ENCODE measurements around the gene DNAJC6.
"Not testable (repeated sequence)": the region's sequence is repeated elsewhere in the genome, so short reads cannot be mapped to it uniquely, and the experiment has no call there.

The DNAJC6 gene

DNA sequence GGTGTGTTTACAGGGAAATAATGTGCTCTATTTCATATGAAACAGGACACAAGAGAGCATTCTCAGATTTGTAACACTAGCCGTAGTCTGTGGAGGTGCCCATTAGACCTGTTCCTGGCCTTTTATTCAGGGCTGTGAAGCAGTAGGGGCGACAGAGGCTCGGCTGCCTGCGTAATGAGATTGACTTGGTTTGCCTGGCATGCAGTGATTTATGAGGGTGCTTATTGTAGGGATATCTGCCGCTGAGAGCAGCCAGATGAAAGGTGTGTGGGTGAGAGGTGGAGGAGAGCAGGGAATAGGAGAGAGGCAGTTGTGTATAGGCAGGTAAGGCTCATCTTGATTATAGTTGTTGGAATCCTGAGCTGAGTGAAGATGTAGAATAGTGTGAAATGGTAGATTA lies 51.3 kb downstream of the DNAJC6 start:
- DNase-seq, result no peak

DNA sequence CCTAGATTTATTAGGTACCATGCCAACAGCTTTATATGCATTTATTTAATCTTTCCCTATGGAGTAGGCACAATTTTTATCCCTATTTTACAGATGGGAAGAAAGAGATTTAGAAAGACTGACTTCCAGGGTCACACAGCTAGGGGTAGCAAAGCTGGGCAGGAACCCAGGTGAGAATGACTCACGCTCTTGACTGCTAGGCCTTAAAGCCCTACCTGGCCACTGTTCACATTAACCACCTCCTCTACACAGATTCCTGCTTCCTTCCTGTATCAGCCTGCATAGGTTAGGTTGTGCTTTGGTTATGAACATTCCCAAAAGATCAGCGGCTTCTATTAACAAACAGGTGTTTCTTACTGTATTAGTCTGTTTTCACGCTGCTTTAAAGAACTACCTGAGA lies 53.2 kb downstream of the DNAJC6 start:
- DNase-seq, result no peak

DNA sequence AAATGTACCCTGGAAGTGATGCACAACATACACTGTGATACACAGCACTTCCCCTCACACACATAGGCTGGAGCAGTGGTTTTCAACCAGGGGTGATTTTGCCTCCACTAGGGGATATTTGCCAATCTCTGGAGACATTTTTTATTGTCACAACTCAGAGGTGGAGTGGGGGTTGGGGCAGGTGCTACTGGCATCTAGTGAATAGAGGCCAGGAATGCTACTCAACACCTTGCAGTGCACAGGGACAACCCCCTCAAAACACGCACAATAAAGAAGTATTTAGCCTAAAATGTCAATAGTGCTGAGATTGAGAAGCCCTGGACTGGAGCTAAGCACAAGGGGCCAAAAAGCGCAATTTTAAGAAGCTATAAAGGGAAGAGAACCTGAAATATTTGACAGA lies 54.1 kb downstream of the DNAJC6 start:
- DNase-seq, result no peak

DNA sequence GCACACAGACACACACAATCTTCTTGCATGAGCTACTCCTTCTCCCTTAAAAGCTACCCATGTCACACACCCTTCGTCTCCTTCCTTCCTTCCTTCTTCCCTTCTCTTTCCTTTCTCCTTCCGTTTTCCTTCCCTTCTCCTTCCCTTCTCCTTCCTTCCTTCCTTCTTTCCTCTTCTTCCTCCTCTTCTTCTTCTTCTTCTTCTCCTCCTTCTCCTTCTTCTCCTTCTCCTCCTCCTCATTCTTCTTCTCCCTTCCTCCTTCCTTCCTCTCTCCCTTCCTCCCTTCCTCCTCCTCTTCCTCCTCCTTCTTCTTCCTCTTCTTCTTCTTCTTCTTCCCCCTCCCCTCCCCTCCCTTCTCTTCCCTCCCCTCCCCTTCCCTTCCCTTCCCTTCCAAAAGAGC lies 59.1 kb downstream of the DNAJC6 start:
- no peak for DNase-seq

DNA sequence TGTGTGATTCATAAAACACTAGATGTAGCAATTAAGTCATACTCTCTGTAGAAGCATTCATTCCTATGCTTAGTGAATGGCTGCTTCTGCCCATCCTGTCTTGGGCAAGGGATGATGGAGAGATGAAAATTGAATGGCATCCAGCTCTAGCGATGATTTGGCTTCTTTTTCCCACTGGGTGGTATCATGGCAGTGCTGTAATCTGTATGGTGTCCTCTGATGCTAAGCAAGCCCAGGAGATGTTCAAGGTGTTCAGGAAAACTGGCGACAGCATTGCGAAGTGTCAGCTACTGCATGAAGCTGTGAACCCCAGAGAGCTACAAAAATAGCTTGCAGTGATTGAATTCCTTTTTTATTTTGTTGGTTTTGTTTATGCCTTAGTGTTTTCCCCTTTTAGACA lies 62.2 kb downstream of the DNAJC6 start:
- no peak for DNase-seq

DNA sequence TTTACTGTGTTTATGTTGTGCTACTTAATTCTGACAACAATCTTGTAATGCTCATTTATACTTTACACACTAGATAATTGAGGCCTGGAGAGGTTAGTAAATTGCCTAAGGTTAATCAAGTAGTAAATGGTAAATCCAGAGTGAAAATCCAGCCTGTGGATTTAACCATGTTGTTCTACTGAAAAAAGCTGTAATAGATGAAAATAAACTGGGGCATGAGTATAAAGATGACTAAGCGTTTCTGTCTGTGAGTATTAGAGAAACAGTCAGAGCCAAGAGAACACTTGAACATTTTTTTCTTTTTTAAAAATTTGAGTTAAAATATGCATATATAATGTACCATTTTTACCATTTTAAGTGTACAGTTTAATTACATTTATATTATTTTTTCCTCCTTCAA lies 63.2 kb downstream of the DNAJC6 start:
- no peak for DNase-seq

DNA sequence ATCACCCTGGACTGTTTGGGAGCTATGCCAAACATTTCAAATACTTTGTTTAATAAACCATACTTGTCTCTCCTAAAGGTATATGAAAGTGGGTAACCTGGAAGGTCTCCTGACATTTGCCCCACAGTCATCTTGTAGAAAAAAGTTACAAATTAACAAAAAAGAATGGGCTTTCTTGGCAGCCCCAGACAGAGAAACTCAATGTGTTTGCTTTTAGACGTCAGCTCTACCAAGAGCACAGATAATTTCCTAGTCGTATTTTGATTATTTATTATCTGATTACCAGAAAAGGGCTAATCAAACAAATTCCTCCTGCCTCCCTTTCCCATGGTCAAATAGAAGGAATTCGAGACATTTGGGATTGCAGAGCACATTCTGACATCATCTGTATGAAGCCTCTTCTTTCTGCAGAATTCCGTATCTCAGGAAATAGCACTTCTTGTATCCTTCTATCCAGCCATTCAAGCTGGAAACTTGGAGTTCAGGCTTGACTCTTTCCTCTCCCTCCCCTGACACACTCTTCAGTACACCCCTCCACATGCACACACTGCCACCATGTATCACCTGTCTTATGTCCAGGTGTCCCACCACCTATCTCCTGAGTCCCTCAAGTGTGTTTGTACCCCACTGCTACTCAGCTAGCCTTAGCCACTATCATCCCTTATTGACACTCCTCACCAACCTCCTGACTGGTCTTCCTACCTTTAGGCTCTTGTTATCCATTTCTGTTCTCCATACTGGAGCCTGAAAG lies 68.3 kb downstream of the DNAJC6 start:
- DNase-seq, result no peak

DNA sequence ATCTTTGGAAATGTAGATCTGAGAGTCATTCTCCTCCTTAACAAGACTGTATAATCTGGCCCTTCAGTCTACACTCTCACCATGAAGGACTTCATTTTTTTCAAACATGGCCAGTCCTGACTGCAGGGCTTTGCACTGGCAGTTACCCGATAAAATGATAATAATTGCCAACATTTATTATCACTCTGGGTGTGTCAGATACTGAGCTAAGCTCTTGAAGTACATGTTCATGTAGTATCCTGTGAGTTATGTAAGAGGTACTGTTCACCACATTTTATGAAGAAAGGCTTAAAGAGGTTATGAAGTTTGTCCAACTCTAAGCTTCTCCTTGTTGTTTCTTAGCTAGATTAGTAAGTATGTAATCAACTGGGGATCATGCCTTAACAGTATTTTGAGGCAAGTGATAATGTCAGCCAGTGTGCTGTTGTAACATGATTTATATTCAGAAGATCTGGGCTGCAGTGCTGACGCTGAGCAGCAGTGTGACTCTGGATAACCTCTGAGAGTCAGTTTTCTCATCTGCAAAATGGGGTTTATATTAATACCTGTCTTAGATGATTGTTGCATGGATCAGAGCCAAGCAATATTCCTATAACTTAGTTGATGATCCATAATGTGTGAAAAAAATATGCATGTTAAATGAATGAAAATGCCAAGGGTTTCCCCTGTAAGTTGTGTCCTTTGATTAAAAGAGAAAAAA lies 69.1 kb downstream of the DNAJC6 start:
- DNase-seq, result no peak

DNA sequence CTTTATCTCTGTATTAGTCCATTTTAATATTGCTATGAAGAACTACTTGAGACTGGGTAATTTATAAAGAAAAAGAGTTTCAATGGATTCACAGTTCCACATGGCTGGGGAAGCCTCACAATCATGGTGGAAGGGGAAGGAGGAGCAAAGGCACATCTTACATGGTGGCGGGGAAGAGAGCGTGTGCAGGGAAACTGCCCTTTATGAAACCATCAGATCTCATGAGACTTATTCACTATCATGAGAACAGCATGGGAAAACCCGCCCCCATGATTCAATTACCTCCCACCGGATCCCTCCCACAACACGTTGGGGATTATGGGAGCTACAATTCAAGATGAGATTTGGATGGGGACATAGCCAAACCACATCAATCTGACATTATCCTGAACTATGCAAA lies 75.1 kb downstream of the DNAJC6 start:
- DNase-seq, result not testable (repeated sequence)

DNA sequence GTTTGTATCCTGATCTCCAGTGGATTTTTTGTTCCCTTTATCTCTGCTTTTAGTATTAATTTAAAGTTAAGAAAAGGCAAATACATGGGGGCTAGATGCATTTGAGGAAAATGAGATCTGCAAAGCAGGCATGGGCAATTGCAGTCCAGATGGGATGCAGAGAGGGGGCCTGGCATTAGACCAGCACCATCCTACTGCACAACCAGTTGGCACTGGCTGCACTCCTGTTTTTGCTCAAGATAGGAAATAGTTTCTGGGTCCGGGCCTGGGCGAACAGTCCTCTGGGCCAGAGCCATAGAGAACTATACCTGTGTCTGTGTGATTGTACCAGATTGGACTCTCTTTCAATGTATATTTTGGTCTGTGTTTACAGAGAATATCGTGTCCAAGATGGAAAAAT lies 77.1 kb downstream of the DNAJC6 start:
- no peak for DNase-seq

DNA sequence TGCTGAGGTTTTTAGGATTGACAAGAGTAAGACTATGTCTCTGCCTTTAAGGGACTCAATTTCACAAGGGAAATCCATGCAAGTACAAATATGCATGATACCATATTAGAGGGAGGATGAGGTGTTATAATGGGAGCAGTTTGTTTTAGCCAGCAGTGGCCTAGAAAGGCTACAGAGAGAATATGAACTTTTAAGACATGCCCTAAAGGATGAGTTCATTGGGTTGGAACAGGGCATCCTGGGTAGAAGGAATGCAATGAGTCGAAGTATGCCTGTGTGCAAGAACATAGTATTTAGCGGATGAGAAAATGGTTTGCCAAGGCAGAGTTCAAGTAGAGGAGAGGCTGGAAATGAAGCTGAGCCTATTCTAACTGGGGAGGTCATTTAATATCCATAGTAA lies 78.5 kb downstream of the DNAJC6 start:
- DNase-seq, result no peak

DNA sequence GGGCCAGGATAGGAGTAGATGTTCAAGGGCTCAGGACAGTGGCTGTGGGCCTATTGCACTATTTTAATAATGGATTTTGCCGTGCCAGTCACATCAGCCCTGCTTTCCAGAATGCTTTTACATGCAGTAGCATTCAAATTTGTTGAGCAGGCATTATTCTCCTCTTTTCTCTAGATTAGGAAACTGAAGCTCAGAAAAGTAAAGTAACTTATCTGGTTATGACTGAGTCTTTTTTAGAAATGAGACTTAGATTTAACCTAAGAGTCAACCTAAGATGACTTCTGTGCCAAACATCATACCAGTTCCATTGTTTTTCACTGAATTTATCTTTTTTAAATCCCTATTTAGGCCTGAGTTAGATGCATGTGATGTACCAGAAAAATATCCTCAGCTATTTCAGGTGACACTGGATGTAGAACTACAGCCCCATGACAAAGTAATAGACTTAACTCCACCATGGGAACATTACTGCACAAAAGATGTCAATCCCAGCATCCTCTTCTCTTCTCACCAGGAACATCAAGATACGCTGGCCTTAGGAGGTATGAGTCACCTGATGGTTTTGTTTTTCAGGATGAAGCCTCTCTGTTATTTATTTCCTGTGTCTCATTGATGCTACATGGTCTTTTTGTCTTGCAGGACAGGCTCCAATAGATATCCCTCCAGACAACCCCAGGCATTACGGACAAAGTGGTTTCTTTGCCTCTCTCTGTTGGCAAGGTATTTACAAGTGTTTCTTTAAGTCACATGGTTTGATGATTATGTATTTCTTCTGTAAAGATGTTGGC lies 79.8 kb downstream of the DNAJC6 start:
- no peak for DNase-seq

DNA sequence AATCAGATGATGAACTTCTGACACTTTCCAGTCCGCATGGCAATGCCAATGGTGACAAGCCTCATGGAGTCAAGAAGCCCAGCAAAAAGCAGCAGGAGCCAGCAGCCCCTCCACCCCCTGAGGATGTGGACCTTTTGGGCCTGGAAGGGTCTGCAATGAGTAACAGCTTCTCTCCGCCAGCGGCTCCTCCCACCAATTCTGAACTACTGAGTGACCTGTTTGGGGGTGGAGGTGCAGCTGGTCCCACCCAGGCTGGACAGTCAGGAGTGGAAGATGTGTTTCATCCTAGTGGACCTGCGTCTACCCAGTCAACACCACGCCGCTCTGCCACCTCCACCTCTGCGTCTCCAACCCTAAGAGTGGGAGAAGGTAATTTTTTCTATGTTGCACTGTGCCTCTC lies 83.2 kb downstream of the DNAJC6 start:
- DNase-seq, result no peak

DNA sequence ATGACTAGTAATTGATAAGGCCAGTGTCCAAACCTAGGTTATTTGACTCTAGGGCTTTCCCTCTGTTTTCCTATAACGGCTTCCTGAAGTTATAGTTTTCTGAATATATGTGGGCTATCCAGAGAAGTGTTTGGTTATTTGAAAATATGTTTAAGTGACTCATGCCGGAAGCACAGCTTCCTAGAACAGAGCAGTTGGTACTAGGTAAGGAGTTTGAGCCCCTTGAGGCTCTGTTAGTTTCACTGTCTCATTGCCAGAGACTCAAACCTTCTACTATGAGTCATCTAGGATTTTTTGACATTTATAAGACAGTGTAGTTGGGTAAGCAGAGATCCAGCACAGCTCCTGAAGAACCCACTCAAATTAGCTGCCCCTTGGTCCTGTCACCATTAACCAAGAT lies 84.0 kb downstream of the DNAJC6 start:
- no peak for DNase-seq

DNA sequence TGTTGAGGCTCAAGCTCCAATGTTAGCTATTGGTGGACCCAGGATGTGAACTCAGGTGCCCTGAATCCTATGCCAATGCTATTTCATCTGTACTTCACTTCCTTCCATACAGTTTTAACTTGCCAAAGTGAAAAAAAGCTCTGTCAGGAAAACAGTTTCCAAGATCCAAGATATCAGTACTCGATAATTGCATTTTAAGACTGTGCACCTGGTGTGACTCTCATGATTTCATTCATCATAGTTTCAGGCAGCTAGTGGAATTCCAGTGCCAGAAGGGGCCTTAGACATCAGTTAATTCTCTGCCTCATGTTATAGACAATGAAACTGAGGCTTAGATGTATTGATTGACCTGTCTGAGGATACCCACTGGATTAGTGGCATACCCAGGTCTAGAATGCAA lies 84.6 kb downstream of the DNAJC6 start:
- no peak for DNase-seq

DNA sequence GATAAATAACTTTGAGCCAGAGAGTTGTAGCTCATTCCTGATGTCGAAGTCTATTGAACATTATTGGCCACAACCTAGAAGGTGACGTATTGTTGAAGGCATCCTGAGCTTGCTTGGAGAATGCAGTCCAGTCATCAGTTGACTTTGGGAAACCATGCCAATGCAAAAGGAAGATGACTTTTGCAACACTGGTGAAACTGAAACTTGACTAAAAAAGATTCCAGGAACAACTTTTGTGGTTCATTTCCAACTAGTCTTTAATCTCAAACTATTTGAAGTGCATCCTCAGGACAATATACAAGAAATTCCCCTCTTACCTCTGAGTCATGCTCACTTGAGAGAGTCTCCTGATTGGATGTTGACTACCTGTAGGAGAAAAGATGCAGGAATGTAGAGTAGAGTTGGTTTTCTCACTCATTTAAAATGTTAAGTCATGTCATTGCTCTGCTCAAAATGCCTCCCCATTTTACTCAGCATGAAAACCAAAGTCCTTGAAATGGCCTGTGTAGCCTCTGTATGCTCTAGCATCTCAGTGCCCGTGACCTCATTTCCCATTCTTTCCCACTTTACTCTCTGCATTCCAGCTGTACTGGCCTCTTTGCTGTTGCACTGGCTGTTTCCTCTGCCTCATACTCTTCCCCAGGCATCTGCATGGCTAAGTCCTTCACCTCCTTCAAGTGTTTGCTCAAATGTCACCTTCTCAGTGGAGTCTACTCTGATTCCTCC lies 86.7 kb downstream of the DNAJC6 start:
- no peak for DNase-seq

DNA sequence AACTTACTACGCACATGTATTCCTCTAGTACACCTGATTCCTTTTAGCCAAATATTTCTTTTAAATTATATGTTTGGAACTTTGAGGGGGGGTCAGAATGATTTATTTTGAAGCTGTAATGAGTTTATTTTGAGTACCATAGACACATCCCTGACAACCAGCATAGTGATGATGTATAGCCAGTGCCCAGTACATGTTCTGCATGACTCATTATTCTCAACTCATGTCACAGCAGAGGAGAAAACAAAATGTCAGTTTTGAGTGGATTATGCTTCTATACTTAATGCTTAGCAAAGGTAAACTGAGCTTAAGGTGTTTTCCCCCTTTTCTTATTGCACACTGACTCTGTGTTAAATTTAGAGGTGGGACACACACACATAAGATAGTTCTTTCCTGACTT lies 88.7 kb downstream of the DNAJC6 start:
- DNase-seq, result no peak

DNA sequence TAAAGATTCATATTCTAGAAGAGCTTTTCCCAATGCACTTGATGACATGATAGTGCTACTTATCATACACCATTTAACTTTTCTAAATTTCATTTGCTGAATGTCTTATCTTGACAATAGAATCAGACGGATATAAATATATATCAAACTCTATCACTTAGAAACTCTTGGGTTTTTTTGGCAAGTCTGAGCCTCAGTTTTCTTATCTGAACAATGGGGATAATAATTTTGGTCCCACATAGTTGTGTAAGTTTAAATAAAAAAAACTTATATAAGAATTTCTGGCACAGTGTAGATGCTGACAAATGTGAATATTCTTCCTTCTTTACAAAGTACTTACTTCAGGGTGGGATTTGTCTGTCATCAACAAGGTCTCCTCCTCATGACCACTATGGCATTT lies 89.7 kb downstream of the DNAJC6 start:
- DNase-seq, result no peak

DNA sequence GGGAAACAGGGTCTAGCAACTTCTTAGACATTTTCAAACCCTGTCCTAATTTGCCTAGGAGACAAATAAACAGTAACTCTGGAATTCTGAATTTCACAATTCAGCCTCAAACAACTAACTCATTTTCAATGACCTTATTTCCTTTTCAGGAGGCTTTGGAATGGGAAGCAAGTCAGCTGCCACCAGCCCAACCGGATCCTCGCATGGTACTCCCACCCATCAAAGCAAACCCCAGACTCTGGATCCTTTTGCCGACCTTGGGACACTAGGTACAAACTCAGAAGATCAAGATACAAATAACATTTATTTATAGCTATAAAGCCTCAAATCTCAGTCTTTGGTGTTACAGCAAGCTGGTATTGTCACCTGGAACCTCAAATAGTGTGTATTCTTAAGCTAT lies 92.3 kb downstream of the DNAJC6 start:
- no peak for DNase-seq

DNA sequence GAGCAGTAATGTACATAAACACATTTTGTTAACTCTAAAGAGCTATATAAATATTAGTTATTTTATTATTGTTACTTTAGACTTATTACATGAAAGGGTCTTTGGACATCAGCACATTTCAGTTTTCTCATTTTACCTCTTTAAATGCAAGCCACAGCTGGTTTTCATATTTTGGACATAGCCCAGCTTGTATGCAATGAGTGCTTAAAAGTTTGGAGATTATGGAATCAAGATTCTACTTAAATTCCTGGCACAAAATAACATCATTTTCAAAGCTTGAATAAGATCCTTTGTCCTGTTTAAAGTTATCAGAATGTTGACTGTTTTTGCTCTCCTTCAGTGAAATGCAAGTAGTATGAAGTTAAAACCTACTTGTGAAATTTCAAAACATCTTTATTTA lies 95.6 kb downstream of the DNAJC6 start:
- DNase-seq, result no peak

DNA sequence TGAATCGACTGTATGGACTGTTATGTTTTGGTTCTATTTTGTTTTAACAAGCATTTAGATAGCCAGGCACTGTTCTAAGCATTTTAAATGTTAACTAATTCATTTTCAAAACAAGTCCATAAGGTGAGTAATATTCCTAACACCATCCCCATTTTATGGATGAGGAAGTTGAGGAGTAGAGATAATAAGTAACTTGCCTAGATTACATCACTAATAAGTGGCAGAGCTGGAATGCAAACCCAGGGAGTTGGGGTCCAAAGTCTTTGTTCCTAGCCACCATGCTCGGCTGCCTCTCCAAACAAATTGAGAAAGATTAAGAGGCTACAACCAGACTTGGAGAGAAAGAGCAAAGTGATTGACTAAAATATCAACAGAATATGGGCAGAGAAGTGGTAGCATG lies 98.5 kb downstream of the DNAJC6 start:
- DNase-seq, result no peak

DNA sequence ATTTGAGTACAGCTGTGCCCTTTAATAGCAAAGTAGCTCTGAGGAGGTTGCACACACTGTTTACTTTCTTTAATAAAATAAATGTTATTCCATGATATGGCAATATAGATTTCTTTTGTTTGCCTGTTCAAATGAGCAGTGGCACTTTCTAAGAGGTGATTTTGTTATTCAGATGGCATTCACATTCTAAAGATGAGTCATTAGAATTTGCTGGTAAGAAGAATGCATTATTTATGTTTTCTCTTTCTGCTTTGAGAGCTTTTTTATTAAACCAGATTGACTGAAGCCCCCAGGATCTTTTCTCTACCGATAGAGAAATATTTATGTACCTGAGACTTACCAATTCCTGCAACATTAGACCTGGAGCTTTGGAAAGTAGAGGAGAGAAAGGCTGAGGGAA lies 100.0 kb downstream of the DNAJC6 start:
- DNase-seq, result no peak

DNA sequence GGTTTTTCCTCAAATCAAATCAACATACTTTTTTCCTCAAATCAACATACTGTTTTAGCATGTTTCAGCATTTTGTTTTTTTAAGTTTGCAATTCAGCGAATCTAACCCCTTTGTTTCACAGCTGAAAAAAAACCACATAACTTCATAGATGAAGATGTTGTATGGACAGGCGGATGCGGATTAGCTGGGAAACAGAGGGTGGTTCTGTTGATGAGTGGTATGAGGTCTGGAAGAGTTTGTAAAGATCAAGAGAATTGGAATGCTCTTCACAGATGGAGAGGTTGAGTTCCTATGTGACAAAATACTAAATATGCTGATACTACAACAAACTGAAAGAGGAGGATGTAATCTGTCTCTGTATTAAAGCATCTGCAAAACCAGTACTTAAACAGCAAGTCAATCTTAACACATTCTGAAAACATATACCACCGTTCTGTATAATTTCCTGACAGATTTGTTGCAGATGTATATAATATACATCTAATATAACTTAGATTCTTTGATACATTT lies 100.5 kb downstream of the DNAJC6 start:
- DNase-seq, result no peak

Data from bone marrow (tissue), 2 donors.